Activated CD8-positive, alpha-beta memory T cell treated with anti-CD3 and anti-CD28 coated beads, Interleukin-2, amount 50 U/mL, for 24 hours (primary cell): Measurements from ENCODE around the gene FAM114A2.
"Not testable (repeated sequence)": the region's sequence is repeated elsewhere in the genome, so short reads cannot be mapped to it uniquely, and the experiment has no call there.

Experiments
- DNase-seq: peaks from one replicate; pipeline ENCODE4 v3.0.0-alpha.2; 2020; ENCODE audit errors: extremely low read depth

The FAM114A2 gene

GRCh38 chr5:154049636-154050035, 10.9 kb upstream of the FAM114A2 start:
- no peak for DNase-seq

- DNase-seq, result no peak
These were observed 8.6 kb upstream of the FAM114A2 start for GRCh38 chr5:154047324-154047723.

- no peak for DNase-seq
These were observed 7.8 kb upstream of the FAM114A2 start for GRCh38 chr5:154046486-154046885.

GRCh38 chr5:154044581-154044980, 5.9 kb upstream of the FAM114A2 start:
- no peak for DNase-seq

- no peak for DNase-seq
These were observed 5.4 kb upstream of the FAM114A2 start for GRCh38 chr5:154044099-154044498.

GRCh38 chr5:154042766-154043165, 4.1 kb upstream of the FAM114A2 start:
- no peak for DNase-seq

GRCh38 chr5:154039458-154039829, 734 bp upstream of the FAM114A2 start:
- DNase-seq, result no peak

GRCh38 chr5:154038261-154038706, 426 bp downstream of the FAM114A2 start:
- no peak for DNase-seq

GRCh38 chr5:154034944-154035343, 3.8 kb downstream of the FAM114A2 start:
- DNase-seq, result no peak

- DNase-seq, result no peak
These were observed 6.7 kb downstream of the FAM114A2 start for GRCh38 chr5:154031937-154032489.

GRCh38 chr5:154025951-154026350, 12.8 kb downstream of the FAM114A2 start:
- no peak for DNase-seq

GRCh38 chr5:154018919-154019318, 19.8 kb downstream of the FAM114A2 start:
- not testable (repeated sequence) for DNase-seq

GRCh38 chr5:154015071-154015693, 23.5 kb downstream of the FAM114A2 start:
- DNase-seq, result no peak

- no peak for DNase-seq
These were observed 28.1 kb downstream of the FAM114A2 start for GRCh38 chr5:154010660-154011059.

- DNase-seq, result no peak
These were observed 33.1 kb downstream of the FAM114A2 start for GRCh38 chr5:154005648-154006047.

GRCh38 chr5:154002511-154003020, 36.1 kb downstream of the FAM114A2 start:
- no peak for DNase-seq

- no peak for DNase-seq
These were observed 36.6 kb downstream of the FAM114A2 start for GRCh38 chr5:154002093-154002492.

GRCh38 chr5:154000703-154001102, 38.0 kb downstream of the FAM114A2 start:
- DNase-seq, result no peak

- no peak for DNase-seq
These were observed 38.7 kb downstream of the FAM114A2 start for GRCh38 chr5:153999995-154000394.

GRCh38 chr5:153998768-153999167, 39.9 kb downstream of the FAM114A2 start:
- DNase-seq, result no peak

- no peak for DNase-seq
These were observed 40.7 kb downstream of the FAM114A2 start for GRCh38 chr5:153998010-153998409.

GRCh38 chr5:153991168-153991567, 47.5 kb downstream of the FAM114A2 start:
- DNase-seq, result no peak

GRCh38 chr5:153988510-153988909, 50.2 kb downstream of the FAM114A2 start:
- DNase-seq, result no peak

GRCh38 chr5:153987301-153987700, 51.4 kb downstream of the FAM114A2 start:
- DNase-seq, result no peak
